ENCODE measurements around the gene PRKCH. TPM values are rescaled to one million over a fixed set of nuclear protein-coding genes. Genes with fewer than 3 reads are reported as not detected.

The PRKCH gene
- total and polyA plus RNA-seq, 9 of the 15 experiments (the other 6 are each of a cell fraction or from before 2014, with no cell fraction given) = 0.61 to 4.4 (median 4.0) TPM

DNA sequence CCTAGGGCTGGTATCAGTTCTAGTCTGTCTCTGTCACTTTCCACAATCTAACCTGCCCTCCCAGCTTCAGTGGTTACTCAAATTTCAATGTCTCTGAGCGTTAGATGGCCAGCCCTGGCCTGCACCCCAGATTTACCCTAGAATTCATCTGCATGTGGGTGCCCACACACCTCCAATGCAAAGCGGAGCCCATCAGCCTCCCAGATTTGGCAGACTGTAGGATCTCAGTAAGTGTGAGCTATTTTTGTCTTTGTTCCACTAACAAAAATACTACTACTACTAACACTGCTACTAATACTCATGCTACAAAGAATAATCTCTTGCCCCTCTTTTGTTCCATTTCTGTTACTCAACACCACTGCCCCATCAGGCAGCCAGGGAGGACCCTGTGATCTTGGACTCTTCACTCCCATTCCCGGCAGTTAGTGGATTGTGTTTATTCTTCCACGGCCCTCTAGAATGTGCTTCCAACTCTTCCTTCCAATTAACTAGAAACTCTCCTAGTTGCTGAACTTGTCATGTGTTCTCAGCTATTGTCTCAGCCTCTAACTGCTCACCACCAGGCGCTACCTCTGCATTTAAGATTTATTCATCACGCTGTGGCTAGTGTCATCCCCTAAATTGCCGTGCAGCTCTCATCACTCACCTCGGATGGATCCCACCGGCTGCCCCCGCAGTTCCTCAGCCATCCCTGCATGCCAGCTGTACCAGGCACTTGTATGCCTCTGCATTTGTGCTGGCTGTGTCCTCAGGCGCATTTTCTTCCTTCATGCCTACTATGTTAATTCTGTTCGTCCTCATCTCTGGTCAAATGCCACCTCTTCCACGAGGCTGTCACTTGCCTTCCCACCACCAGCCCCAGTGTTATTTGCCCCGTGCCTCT, 223.3 kb downstream of the PRKCH start:
- BruUV-seq (replicated peaks) = no TSS peak
- Histone ChIP-seq H3K9ac (ENCODE audit: insufficient read depth in 1 of 2, low read depth in 2 of 2, low read length in 2 of 2) (no peak overlapping the region), H3K4me1 (replicated peaks in 1 of 2; ENCODE audit: control insufficient read depth in 2 of 2, insufficient read depth in 2 of 2, low read length in 2 of 2) (no peaks in the 10 kb centered on the region), H3K4me3 (no peak overlapping the region), H3K27ac (ENCODE audit: extremely low read depth, low read depth, low read length) (no peak overlapping the region; the same call in 2 of the 3 replicates), H3K27me3 (ENCODE audit: control insufficient read depth in 2 of 2, insufficient read depth in 2 of 2, low read length in 2 of 2) (no peaks in the 10 kb centered on the region), H4K20me1 (replicated peaks; ENCODE audit: control insufficient read depth, insufficient read depth, low read length) (no peaks in the 10 kb centered on the region), H3K4me2 (ENCODE audit: insufficient read depth, low read length) (no peak overlapping the region), H3K9me3 (replicated peaks; ENCODE audit: control insufficient read depth, insufficient read depth, low read depth, low read length) (no peaks in the 10 kb centered on the region), H3K36me3 (ENCODE audit: control insufficient read depth, insufficient read depth, low read length) (no peaks in the 10 kb centered on the region), H2AFZ (ENCODE audit: low read depth, low read length) (no peak overlapping the region), H3K9me1 (ENCODE audit: control insufficient read depth, insufficient read depth, low read length) (no peaks in the 10 kb centered on the region), H3K79me2 (ENCODE audit: control insufficient read depth, insufficient read depth, low read length) (no peaks in the 10 kb centered on the region)
- in situ Hi-C loops (cut with MboI) (no loop called here), intact Hi-C loops (cut with micrococcal nuclease) (no loop called here)
- TF ChIP-seq CBX5 (IDR thresholded peaks at IDR 0.05; ENCODE audit: borderline replicate concordance, low read depth) (no peak), CBX1 (IDR thresholded peaks at IDR 0.05; ENCODE audit: low read depth) (no peak), ILK (tag; IDR thresholded peaks at IDR 0.05; ENCODE audit: borderline replicate concordance, low read depth) (no peak), HMGN3 (IDR thresholded peaks at IDR 0.05; ENCODE audit: borderline replicate concordance, extremely low read depth, insufficient read length, low read depth, low read length) (no peak), ZNF57 (CRISPR knock-in tag; IDR thresholded peaks at IDR 0.05) (no peak), ZNF408 (CRISPR knock-in tag; IDR thresholded peaks at IDR 0.05; ENCODE audit: low read depth) (no peak), GATAD2B (IDR thresholded peaks at IDR 0.05; ENCODE audit: borderline replicate concordance) (no peak), TBP (optimal IDR thresholded peaks at IDR 0.05; ENCODE audit: low read depth, low read length) (no peak), DNMT1 (IDR thresholded peaks at IDR 0.05) (no peak), MAFK (IDR thresholded peaks at IDR 0.05; ENCODE audit: low read length) (no peak), NFRKB (IDR thresholded peaks at IDR 0.05; ENCODE audit: low read depth) (no peak), RBM34 (IDR thresholded peaks at IDR 0.05; ENCODE audit: borderline replicate concordance, insufficient read depth, low read length) (no peak), ASH1L (IDR thresholded peaks at IDR 0.05; ENCODE audit: borderline replicate concordance, low read depth, partially characterized antibody) (no peak)
- TF ChIP-seq, protein P1, sequence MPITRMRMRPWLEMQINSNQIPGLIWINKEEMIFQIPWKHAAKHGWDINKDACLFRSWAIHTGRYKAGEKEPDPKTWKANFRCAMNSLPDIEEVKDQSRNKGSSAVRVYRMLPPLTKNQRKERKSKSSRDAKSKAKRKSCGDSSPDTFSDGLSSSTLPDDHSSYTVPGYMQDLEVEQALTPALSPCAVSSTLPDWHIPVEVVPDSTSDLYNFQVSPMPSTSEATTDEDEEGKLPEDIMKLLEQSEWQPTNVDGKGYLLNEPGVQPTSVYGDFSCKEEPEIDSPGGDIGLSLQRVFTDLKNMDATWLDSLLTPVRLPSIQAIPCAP (CRISPR knock-in tag; IDR thresholded peaks at IDR 0.05; ENCODE audit: borderline replicate concordance) = no peak
- TF ChIP-seq, protein P2, sequence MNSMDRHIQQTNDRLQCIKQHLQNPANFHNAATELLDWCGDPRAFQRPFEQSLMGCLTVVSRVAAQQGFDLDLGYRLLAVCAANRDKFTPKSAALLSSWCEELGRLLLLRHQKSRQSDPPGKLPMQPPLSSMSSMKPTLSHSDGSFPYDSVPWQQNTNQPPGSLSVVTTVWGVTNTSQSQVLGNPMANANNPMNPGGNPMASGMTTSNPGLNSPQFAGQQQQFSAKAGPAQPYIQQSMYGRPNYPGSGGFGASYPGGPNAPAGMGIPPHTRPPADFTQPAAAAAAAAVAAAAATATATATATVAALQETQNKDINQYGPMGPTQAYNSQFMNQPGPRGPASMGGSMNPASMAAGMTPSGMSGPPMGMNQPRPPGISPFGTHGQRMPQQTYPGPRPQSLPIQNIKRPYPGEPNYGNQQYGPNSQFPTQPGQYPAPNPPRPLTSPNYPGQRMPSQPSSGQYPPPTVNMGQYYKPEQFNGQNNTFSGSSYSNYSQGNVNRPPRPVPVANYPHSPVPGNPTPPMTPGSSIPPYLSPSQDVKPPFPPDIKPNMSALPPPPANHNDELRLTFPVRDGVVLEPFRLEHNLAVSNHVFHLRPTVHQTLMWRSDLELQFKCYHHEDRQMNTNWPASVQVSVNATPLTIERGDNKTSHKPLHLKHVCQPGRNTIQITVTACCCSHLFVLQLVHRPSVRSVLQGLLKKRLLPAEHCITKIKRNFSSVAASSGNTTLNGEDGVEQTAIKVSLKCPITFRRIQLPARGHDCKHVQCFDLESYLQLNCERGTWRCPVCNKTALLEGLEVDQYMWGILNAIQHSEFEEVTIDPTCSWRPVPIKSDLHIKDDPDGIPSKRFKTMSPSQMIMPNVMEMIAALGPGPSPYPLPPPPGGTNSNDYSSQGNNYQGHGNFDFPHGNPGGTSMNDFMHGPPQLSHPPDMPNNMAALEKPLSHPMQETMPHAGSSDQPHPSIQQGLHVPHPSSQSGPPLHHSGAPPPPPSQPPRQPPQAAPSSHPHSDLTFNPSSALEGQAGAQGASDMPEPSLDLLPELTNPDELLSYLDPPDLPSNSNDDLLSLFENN (IDR thresholded peaks at IDR 0.05; ENCODE audit: low read depth in 2 of 2, low read length in 2 of 2) = no peak
- TF ChIP-seq, protein P3, sequence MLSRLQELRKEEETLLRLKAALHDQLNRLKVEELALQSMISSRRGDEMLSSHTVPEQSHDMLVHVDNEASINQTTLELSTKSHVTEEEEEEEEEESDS (CRISPR knock-in tag; IDR thresholded peaks at IDR 0.05) = no peak
- WGBS (ENCODE audit: insufficient coverage, low coverage, missing lambda C conversion rate) = 39% methylated on average over 12 of the region's 14 CpGs
- FAIRE-seq (no peak), ATAC-seq (no peak), DNase-seq (ENCODE audit: extremely low read depth in 1 of 4, low spot score in 3 of 4) (no peak)
- POLR2A ChIA-PET = interaction anchor here (0.6 kb wide), 1 partner anchor 33 kb away, joined by 4 read pairs; no protein-coding TSS in a partner anchor
- CTCF ChIA-PET (ENCODE audit: low intra/inter-chr PET ratio) = no interaction called here
